Neural cell (in vitro differentiated cells): ENCODE results near the gene TMEM181. TPM values are rescaled to one million over a fixed set of nuclear protein-coding genes. Genes with fewer than 3 reads are reported as not detected.

Source experiments
- H2AFZ ChIP-seq: fragments of 200-600, 300-800 bp; sonication (generic), shearing (Covaris generic); 2 replicates; pipeline ENCODE4 v1.6.0; 2014; ENCODE audit warnings: low read depth, mild to moderate bottlenecking, antibody characterized with exemption, low read length, moderate library complexity
- H3F3A ChIP-seq: fragments of 200-600 bp; shearing (Covaris generic); 2 replicates; pipeline ENCODE4 v1.6.1; 2016; ENCODE audit warnings: mild to moderate bottlenecking, moderate library complexity, mixed read lengths, antibody characterized with exemption, low read length; ENCODE audit not compliant: insufficient read depth, poor library complexity, severe bottlenecking
- H3K27ac ChIP-seq: fragments of 200-600, 300-800 bp; sonication (generic), shearing (Covaris generic); 2 replicates; pipeline ENCODE4 v1.5.1; 2014; ENCODE audit warnings: mild to moderate bottlenecking, low read length, moderate library complexity
- H3K27me3 ChIP-seq: fragments of 300-800, 200-600 bp; sonication (generic), shearing (Covaris generic); 2 replicates; pipeline ENCODE4 v1.6.0; 2014; ENCODE audit warnings: mild to moderate bottlenecking, low read depth, low read length, moderate library complexity; ENCODE audit not compliant: insufficient read depth
- H3K36me3 ChIP-seq: fragments of 300-800, 200-600 bp; sonication (generic), shearing (Covaris generic); 2 replicates; pipeline ENCODE4 v1.5.1; 2014; ENCODE audit warnings: mild to moderate bottlenecking, antibody characterized with exemption, low read length, moderate library complexity; ENCODE audit not compliant: insufficient read depth
- H3K4me2 ChIP-seq: fragments of 300-800, 200-600 bp; sonication (generic), shearing (Covaris generic); 2 replicates; pipeline ENCODE4 v1.6.0; 2014; ENCODE audit warnings: mild to moderate bottlenecking, low read length
- H3K4me3 ChIP-seq: fragments of 300-800, 200-600 bp; sonication (generic), shearing (Covaris generic); 2 replicates; pipeline ENCODE4 v1.5.1; 2014; ENCODE audit warnings: mild to moderate bottlenecking, low read length, moderate library complexity
- H3K79me2 ChIP-seq: fragments of 200-600 bp; shearing (Covaris generic); replicated peaks from 2 replicates; pipeline ENCODE4 v1.6.0; 2014; ENCODE audit warnings: mild to moderate bottlenecking, low read length, moderate library complexity; ENCODE audit not compliant: insufficient read depth
- H3K9ac ChIP-seq: fragments of 300-800, 200-600 bp; sonication (generic), shearing (Covaris generic); 2 replicates; pipeline ENCODE4 v1.6.1; 2016; ENCODE audit warnings: mild to moderate bottlenecking, low read length, mixed read lengths
- H3K9me2 ChIP-seq: fragments of 200-600 bp; shearing (Covaris generic); 2 replicates; pipeline ENCODE4 v1.6.1; 2016; ENCODE audit warnings: mild to moderate bottlenecking, low read length, mixed read lengths; ENCODE audit not compliant: insufficient read depth
- H3K9me3 ChIP-seq: fragments of 200-600, 300-800 bp; sonication (generic), shearing (Covaris generic); 2 replicates; pipeline ENCODE4 v1.6.1; 2016; ENCODE audit warnings: mild to moderate bottlenecking, mixed run types, low read length, moderate library complexity, mixed read lengths
- H4K20me1 ChIP-seq: fragments of 200-600 bp; shearing (Covaris generic); 2 replicates; pipeline ENCODE4 v1.6.1; 2016; ENCODE audit warnings: mild to moderate bottlenecking, mixed run types; ENCODE audit not compliant: insufficient read depth
- CTCF ChIP-seq: fragments of 450-650 bp; IDR thresholded peaks from 2 replicates; pipeline ENCODE4 v1.5.1; 2014; ENCODE audit warnings: antibody characterized with exemption, mild to moderate bottlenecking, moderate library complexity; ENCODE audit not compliant: poor library complexity, severe bottlenecking
- EP300 ChIP-seq: fragments of 450-650 bp; conservative IDR thresholded peaks from 2 replicates; pipeline ENCODE4 v1.6.1; 2014; ENCODE audit warnings: antibody characterized with exemption, mild to moderate bottlenecking, moderate library complexity; ENCODE audit not compliant: poor library complexity, severe bottlenecking
- EZH2 ChIP-seq: fragments of 200-600, 300-800 bp; shearing (Covaris generic), sonication (generic); IDR thresholded peaks from 2 replicates; pipeline ENCODE4 v1.6.1; 2014; ENCODE audit warnings: antibody characterized with exemption, low read length, borderline replicate concordance, mild to moderate bottlenecking; ENCODE audit not compliant: insufficient read depth, poor library complexity, severe bottlenecking
- MXI1 ChIP-seq: fragments of 450-650 bp; conservative IDR thresholded peaks from 2 replicates; pipeline ENCODE4 v1.6.1; 2014; ENCODE audit warnings: antibody characterized with exemption, mild to moderate bottlenecking; ENCODE audit not compliant: poor library complexity, severe bottlenecking
- POLR2AphosphoS5 ChIP-seq: IDR thresholded peaks from 2 replicates; pipeline ENCODE4 v1.6.1; 2012
- RAD21 ChIP-seq: fragments of 450-650 bp; conservative IDR thresholded peaks from 2 replicates; pipeline ENCODE4 v1.6.1; 2014; ENCODE audit warnings: antibody characterized with exemption, mild to moderate bottlenecking, moderate library complexity
- REST ChIP-seq: IDR thresholded peaks from 2 replicates; pipeline ENCODE4 v1.6.1; 2012; ENCODE audit warnings: borderline replicate concordance
- SMC3 ChIP-seq: fragments of 450-650 bp; conservative IDR thresholded peaks from 2 replicates; pipeline ENCODE4 v1.6.1; 2014; ENCODE audit warnings: antibody characterized with exemption, mild to moderate bottlenecking, moderate library complexity; ENCODE audit not compliant: poor library complexity
- TAF1 ChIP-seq: IDR thresholded peaks from 2 replicates; pipeline ENCODE4 v1.6.1; 2012; ENCODE audit warnings: low read depth
- polyA plus RNA-seq: library from polyadenylated mRNA; depleted of rRNA; stranded (reverse); fragments of >200 nt; gene quantifications from 2 replicates; pipeline ENCODE4 v1.2.3, GENCODE V29; 2014

The TMEM181 gene
- polyA plus RNA-seq, 1 donor from 2014 or later = 47.6 TPM

- no peaks in the 10 kb centered on the region for H3K27me3 ChIP-seq
- no peak overlapping the region for H3K4me3 ChIP-seq
- no peak overlapping the region for H2AFZ ChIP-seq
- no peak overlapping the region for H3K4me2 ChIP-seq
- H3K36me3 ChIP-seq = no peaks in the 10 kb centered on the region
- no peak overlapping the region for H3K9ac ChIP-seq
- no peaks in the 10 kb centered on the region for H3K9me3 ChIP-seq
- H3K79me2 ChIP-seq = no peaks in the 10 kb centered on the region
- no peaks in the 10 kb centered on the region for H4K20me1 ChIP-seq
- no peak overlapping the region for H3K27ac ChIP-seq
- TF ChIP-seq SMC3 = no peak
- TF ChIP-seq CTCF = no peak
- no peak for TF ChIP-seq POLR2AphosphoS5
- TF ChIP-seq EZH2 = no peak
- TF ChIP-seq REST = no peak
- no peak for TF ChIP-seq EP300
- TF ChIP-seq RAD21 = no peak
- no peak for TF ChIP-seq MXI1
- no peak for TF ChIP-seq TAF1
- no peaks in the 10 kb centered on the region for H3F3A ChIP-seq
- no peaks in the 10 kb centered on the region for H3K9me2 ChIP-seq
These were observed 42.3 kb upstream of the TMEM181 start for GRCh38 chr6:158517581-158517980.

- Histone ChIP-seq H3K79me2 (no peaks in the 10 kb centered on the region), H3K4me3 (peak overlapping the region; percentile 37), H3K27ac (peak overlapping the region; percentile 13), H3K4me2 (no peak overlapping the region), H3F3A (no peaks in the 10 kb centered on the region), H3K9me3 (no peaks in the 10 kb centered on the region), H2AFZ (no peak overlapping the region), H3K9me2 (no peaks in the 10 kb centered on the region), H3K36me3 (no peaks in the 10 kb centered on the region), H3K9ac (no peak overlapping the region), H3K27me3 (no peaks in the 10 kb centered on the region), H4K20me1 (no peaks in the 10 kb centered on the region)
- TF ChIP-seq EZH2 = no peak
- no peak for TF ChIP-seq RAD21
- TF ChIP-seq CTCF = peak; percentile 60
- TF ChIP-seq SMC3 = peak; percentile 47
- TF ChIP-seq REST = no peak
- TF ChIP-seq MXI1 = no peak
- no peak for TF ChIP-seq POLR2AphosphoS5
These were observed 41.4 kb upstream of the TMEM181 start for GRCh38 chr6:158518191-158519127.
